Body of pancreas (tissue), 4 donors: ENCODE measurements around the gene TSG101.

Experiments
- CTCF ChIP-seq, 7 experiments: fragments of 450-650 bp in 4 of 7; fragments of 200-600 bp in 3 of 7; sonication (generic) in 3 of 7; IDR thresholded peaks; one replicate each; pipeline ENCODE4 v1.5.1; 2016 to 2019; ENCODE audit warnings: antibody characterized with exemption in 7 of 7
- POLR2A ChIP-seq, 3 donors: fragments of 450-650 bp; IDR thresholded peaks; one replicate each; pipeline ENCODE4 v1.6.1; 2016; ENCODE audit warnings: antibody characterized with exemption in 3 of 3, mild to moderate bottlenecking in 2 of 3

GRCh38 chr11:18536209-18536608 lies 9.5 kb upstream of the TSG101 start:
- TF ChIP-seq POLR2A (IDR thresholded peaks at IDR 0.05) (no peak), CTCF (IDR thresholded peaks at IDR 0.05) (no peak)
